CD4-positive, alpha-beta T cell treated with Interleukin-2 at 100 ng/mL for 4 hours (primary cell): ENCODE measurements around the gene DNAJC16.

Experiments
- DNase-seq: peaks from one replicate; pipeline ENCODE4 v3.0.0-alpha.2; 2020; ENCODE audit warnings: low spot score

Gene DNAJC16

GRCh38 chr1:15620902-15621682, 94.4 kb downstream of the DNAJC16 start:
- no peak for DNase-seq

- no peak for DNase-seq
Measured at GRCh38 chr1:15621975-15622374, 95.3 kb downstream of the DNAJC16 start.

GRCh38 chr1:15622712-15623373, 96.2 kb downstream of the DNAJC16 start:
- DNase-seq = no peak

GRCh38 chr1:15623435-15623834, 96.8 kb downstream of the DNAJC16 start:
- no peak for DNase-seq

- no peak for DNase-seq
Measured at GRCh38 chr1:15624133-15624714, 97.6 kb downstream of the DNAJC16 start.

GRCh38 chr1:15625056-15625917, 98.6 kb downstream of the DNAJC16 start:
- no peak for DNase-seq
